Gastrocnemius medialis (tissue), 4 donors: ENCODE measurements around the gene VRK3. TPM values are rescaled to one million over a fixed set of nuclear protein-coding genes. Genes with fewer than 3 reads are reported as not detected.

Experiments used
- ATAC-seq, 2 donors: fragments of 150-250 bp; one replicate each; pipeline ENCODE4 v1.9.1; 2016
- DNase-seq, 2 donors: peaks; one replicate each; pipeline ENCODE4 v3.0.0-alpha.2; 2019
- H3K27ac ChIP-seq, 4 donors: fragments of 200-600 bp; sonication (generic); 1 replicate in 1 of 4; 2 replicates in 3 of 4; pipeline ENCODE4 v1.5.1; 2016 to 2018; ENCODE audit warnings: mild to moderate bottlenecking in 2 of 4, moderate library complexity in 1 of 4
- H3K27me3 ChIP-seq, 3 donors: fragments of 200-600 bp; sonication (generic) in 2 of 3; 1 replicate in 1 of 3; 2 replicates in 2 of 3; pipeline versions ENCODE4 v1.5.1 to v1.6.0; 2016 to 2019; ENCODE audit warnings: mild to moderate bottlenecking in 1 of 3, moderate library complexity in 1 of 3
- H3K36me3 ChIP-seq, 2 donors: fragments of 200-600 bp; sonication (generic) in 1 of 2; one replicate each; pipeline ENCODE4 v1.5.1; 2017 to 2018
- H3K4me1 ChIP-seq, 2 donors: fragments of 200-600 bp; sonication (generic) in 1 of 2; one replicate each; pipeline ENCODE4 v1.5.1; 2016 to 2017; ENCODE audit warnings: mild to moderate bottlenecking in 2 of 2
- H3K4me3 ChIP-seq, 4 donors: fragments of 200-600 bp; sonication (generic) in 3 of 4; 1 replicate in 1 of 4; 2 replicates in 3 of 4; pipeline ENCODE4 v1.5.1; 2016 to 2019; ENCODE audit warnings: mild to moderate bottlenecking in 2 of 4
- H3K9me3 ChIP-seq, 3 donors: fragments of 200-600 bp; sonication (generic) in 2 of 3; 1 replicate in 1 of 3; 2 replicates in 2 of 3; pipeline ENCODE4 v1.5.1; 2016 to 2019
- CTCF ChIP-seq, 5 experiments: fragments of 450-650 bp in 3 of 5; fragments of 200-600 bp in 2 of 5; sonication (generic) in 2 of 5; IDR thresholded peaks in 4 of 5; conservative IDR thresholded peaks in 1 of 5; 1 replicate in 4 of 5; 2 replicates in 1 of 5; pipeline ENCODE4 v1.5.1; 2016 to 2019; ENCODE audit warnings: antibody characterized with exemption in 5 of 5, mild to moderate bottlenecking in 3 of 5, moderate library complexity in 3 of 5
- POLR2A ChIP-seq, 2 donors: fragments of 450-650 bp; IDR thresholded peaks; one replicate each; pipeline ENCODE4 v1.6.1; 2017; ENCODE audit warnings: antibody characterized with exemption in 2 of 2, mild to moderate bottlenecking in 2 of 2, moderate library complexity in 2 of 2
- in situ Hi-C, 4 donors: fragments of 200-750 bp; cut with MboI; loops; one replicate each; pipeline versions ENCODE4 v1.15.0 to v1.8.0; 2017; ENCODE audit warnings: low sequenced_read_pairs in 4 of 4
- intact Hi-C: fragments of 100-400 bp; cut with DNase I; formaldehyde crosslinking; loops from one replicate; pipeline ENCODE4 v1.15.1; 2023; ENCODE audit warnings: low total_unique reads
- total RNA-seq, 4 donors: library from RNA; depleted of rRNA; stranded (reverse); fragments of >200 nt; gene quantifications; one replicate each; pipeline versions ENCODE4 v1.1.0 to v1.2.3, GENCODE V29; 2016

Gene VRK3
- total RNA-seq, 4 donors from 2014 or later, result 36.0 to 52.8 (median 39.9) TPM

DNA sequence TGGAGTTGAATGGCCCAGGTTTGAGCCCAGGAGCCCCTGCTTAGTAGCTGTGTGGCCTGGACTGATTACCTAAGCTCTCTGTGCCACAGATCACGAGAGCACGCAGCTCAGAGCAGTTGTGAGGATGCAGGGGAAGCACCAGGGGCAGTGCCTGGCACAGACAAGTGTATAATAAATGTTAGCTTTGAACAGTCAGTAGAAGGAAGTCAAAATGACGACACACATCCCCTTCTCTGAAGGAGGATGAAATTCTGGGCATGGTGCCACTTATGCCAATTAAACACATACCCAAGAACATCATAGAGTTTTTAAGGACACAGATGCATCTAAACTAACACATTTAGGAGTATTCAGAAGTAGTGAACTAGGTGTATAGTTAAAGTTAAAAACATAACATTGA, 39.3 kb downstream of the VRK3 start:
- Histone ChIP-seq H3K27me3 (no peaks in the 10 kb centered on the region), H3K9me3 (no peaks in the 10 kb centered on the region), H3K27ac (no peak overlapping the region), H3K4me1 (no peaks in the 10 kb centered on the region), H3K4me3 (no peak overlapping the region), H3K36me3 (peaks cover 0 to 57% of the 10 kb centered on the region in 2 donors)
- in situ Hi-C loops, result no loop called here
- TF ChIP-seq POLR2A (IDR thresholded peaks at IDR 0.05) (no peak), CTCF (IDR thresholded peaks at IDR 0.05 in 4 of 5, conservative IDR thresholded peaks at IDR 0.05 in 1 of 5) (no peak)
- intact Hi-C loops, result no loop called here
- DNase-seq (no peak), ATAC-seq (no peak)

- no peaks in the 10 kb centered on the region for H3K4me1 ChIP-seq
- no peak for ATAC-seq
- no peaks in the 10 kb centered on the region for H3K9me3 ChIP-seq
- intact Hi-C loops, result no loop called here
- no peak overlapping the region for H3K27ac ChIP-seq
- TF ChIP-seq POLR2A (IDR thresholded peaks at IDR 0.05), result no peak
- TF ChIP-seq CTCF (IDR thresholded peaks at IDR 0.05 in 4 of 5, conservative IDR thresholded peaks at IDR 0.05 in 1 of 5), result no peak
- DNase-seq, result no peak
- H3K4me3 ChIP-seq, result no peak overlapping the region
- no peaks in the 10 kb centered on the region for H3K27me3 ChIP-seq
- peaks cover 0 to 52% of the 10 kb centered on the region in 2 donors for H3K36me3 ChIP-seq
- in situ Hi-C loops, result no loop called here
Observed at GRCh38 chr19:49984491-49984890, 40.7 kb downstream of the VRK3 start.

DNA sequence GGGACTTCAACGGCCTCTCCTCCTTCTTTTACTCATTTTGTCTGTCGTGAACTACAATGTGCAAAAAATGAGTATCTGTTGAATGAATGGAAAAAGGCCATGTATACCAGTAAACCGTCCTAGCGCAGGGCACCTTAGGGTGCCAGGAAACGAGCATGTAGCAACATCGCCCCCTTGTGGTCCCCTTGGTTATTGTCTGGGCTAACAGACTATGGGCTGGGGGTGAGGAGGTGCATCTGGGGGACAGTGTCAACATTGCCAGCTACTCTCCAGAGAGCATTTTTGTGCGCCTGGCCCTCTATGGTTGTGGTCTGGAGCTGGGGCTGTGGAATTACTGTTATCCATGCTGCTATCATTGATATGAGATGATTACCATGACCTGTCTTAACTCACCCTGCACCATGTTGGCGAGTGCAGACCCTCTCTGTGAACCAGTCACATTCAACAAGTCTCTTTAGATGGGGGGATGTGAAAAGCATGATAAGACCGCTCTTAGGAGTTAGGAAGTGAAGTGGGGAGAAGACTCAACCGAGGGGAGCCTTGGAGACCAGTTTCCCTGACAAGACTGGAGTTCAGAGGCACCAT, 41.4 kb downstream of the VRK3 start:
- peak in 1 of 2 donors; percentile 33 for DNase-seq
- no peaks in the 10 kb centered on the region for H3K4me1 ChIP-seq
- in situ Hi-C loops (no loop called here), intact Hi-C loops (loop anchor here (1.0 kb wide), 1 partner anchor 46 kb away; no protein-coding TSS in a partner anchor)
- no peak overlapping the region for H3K4me3 ChIP-seq
- peaks cover 0 to 49% of the 10 kb centered on the region in 2 donors for H3K36me3 ChIP-seq
- H3K9me3 ChIP-seq, result no peaks in the 10 kb centered on the region
- no peaks in the 10 kb centered on the region for H3K27me3 ChIP-seq
- peak in 1 of 2 donors; percentile 72 for ATAC-seq
- TF ChIP-seq POLR2A (IDR thresholded peaks at IDR 0.05) (no peak), CTCF (IDR thresholded peaks at IDR 0.05 in 4 of 5, conservative IDR thresholded peaks at IDR 0.05 in 1 of 5) (peak; percentile 50 to 83 (median 73))
- no peak overlapping the region for H3K27ac ChIP-seq

DNA sequence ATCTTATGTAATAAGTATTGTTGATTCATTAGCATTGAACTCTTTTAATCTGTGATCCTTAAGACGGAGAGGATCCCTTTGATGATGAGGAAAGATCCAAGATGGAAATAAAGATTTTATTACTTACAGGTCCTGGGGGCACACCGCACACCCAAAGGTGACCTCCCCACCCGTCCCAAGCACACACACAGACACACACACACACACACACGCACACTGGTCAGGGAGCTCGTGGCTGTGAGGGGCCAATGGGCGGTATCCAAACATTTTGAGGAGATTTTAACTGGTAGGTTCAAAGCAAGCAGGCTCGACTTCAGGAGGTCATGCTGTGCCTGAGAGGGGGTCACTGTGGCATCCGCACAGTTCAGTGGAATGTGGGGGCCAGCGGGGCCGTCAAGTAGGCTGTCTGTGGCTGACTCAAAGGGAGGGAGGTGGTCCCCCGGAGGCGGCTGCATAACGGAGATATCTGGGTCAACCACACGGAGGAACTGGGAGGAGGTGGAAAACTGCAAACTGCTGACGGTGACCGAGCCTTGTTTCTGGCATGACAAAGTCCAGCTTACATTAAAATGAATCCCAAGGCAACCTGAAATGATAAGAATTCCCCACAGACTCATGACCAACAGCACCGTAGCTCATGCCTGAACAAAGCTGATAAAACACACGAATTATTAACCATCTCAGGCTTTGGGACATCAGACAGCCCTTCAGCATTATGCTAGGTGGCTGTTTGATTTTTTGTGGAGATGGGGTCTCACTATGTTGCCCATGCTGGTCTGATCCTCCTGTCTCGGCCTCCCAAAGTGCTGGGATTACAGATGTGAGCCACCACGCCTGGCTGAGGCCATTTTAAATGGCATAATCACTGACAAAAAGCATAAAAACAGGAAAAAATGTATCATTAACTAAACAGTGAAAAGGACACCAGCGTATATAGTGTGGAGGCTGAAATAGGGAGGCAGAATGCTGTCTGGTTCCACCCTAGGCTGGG, 43.3 kb downstream of the VRK3 start:
- no peaks in the 10 kb centered on the region for H3K9me3 ChIP-seq
- H3K4me3 ChIP-seq, result no peak overlapping the region
- no peaks in the 10 kb centered on the region for H3K27me3 ChIP-seq
- H3K4me1 ChIP-seq, result no peaks in the 10 kb centered on the region
- in situ Hi-C loops (no loop called here), intact Hi-C loops (no loop called here)
- peaks cover 0 to 44% of the 10 kb centered on the region in 2 donors for H3K36me3 ChIP-seq
- TF ChIP-seq POLR2A (IDR thresholded peaks at IDR 0.05) (no peak), CTCF (IDR thresholded peaks at IDR 0.05 in 4 of 5, conservative IDR thresholded peaks at IDR 0.05 in 1 of 5) (no peak)
- no peak overlapping the region for H3K27ac ChIP-seq
- no peak for ATAC-seq
- DNase-seq, result no peak
